ENCODE data around the gene CMC1.

- TF ChIP-seq CTCF (IDR thresholded peaks at IDR 0.05; ENCODE audit: low read length) (no peak), EZH2 (IDR thresholded peaks at IDR 0.05; ENCODE audit: borderline replicate concordance, low read length) (no peak)
Observed at GRCh38 chr3:28244491-28244890, 3.1 kb downstream of the CMC1 start.
